GM10266 (cell line): ENCODE results near the gene GALNT17.

Experiments used
- DNase-seq: peaks from one replicate; pipeline ENCODE4 v3.0.0; 2012; ENCODE audit errors: extremely low spot score
- TF ChIP-seq, protein P1 (sequence below): IDR thresholded peaks from 2 replicates; pipeline ENCODE4 v1.5.1; 2012; ENCODE audit warnings: mild to moderate bottlenecking, low read depth; ENCODE audit not compliant: control insufficient read depth, insufficient read depth; ENCODE audit errors: missing control alignments

Gene GALNT17

GRCh38 chr7:71229699-71230098 lies 97.8 kb downstream of the GALNT17 start:
- TF ChIP-seq, protein P1, sequence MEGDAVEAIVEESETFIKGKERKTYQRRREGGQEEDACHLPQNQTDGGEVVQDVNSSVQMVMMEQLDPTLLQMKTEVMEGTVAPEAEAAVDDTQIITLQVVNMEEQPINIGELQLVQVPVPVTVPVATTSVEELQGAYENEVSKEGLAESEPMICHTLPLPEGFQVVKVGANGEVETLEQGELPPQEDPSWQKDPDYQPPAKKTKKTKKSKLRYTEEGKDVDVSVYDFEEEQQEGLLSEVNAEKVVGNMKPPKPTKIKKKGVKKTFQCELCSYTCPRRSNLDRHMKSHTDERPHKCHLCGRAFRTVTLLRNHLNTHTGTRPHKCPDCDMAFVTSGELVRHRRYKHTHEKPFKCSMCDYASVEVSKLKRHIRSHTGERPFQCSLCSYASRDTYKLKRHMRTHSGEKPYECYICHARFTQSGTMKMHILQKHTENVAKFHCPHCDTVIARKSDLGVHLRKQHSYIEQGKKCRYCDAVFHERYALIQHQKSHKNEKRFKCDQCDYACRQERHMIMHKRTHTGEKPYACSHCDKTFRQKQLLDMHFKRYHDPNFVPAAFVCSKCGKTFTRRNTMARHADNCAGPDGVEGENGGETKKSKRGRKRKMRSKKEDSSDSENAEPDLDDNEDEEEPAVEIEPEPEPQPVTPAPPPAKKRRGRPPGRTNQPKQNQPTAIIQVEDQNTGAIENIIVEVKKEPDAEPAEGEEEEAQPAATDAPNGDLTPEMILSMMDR = no peak

GRCh38 chr7:71235253-71235652 lies 103.3 kb downstream of the GALNT17 start:
- TF ChIP-seq, protein P1 = no peak
- DNase-seq = no peak

More at GRCh38 chr7:71229699-71230098, 97.8 kb downstream of the GALNT17 start:
- no peak for DNase-seq

DNA sequence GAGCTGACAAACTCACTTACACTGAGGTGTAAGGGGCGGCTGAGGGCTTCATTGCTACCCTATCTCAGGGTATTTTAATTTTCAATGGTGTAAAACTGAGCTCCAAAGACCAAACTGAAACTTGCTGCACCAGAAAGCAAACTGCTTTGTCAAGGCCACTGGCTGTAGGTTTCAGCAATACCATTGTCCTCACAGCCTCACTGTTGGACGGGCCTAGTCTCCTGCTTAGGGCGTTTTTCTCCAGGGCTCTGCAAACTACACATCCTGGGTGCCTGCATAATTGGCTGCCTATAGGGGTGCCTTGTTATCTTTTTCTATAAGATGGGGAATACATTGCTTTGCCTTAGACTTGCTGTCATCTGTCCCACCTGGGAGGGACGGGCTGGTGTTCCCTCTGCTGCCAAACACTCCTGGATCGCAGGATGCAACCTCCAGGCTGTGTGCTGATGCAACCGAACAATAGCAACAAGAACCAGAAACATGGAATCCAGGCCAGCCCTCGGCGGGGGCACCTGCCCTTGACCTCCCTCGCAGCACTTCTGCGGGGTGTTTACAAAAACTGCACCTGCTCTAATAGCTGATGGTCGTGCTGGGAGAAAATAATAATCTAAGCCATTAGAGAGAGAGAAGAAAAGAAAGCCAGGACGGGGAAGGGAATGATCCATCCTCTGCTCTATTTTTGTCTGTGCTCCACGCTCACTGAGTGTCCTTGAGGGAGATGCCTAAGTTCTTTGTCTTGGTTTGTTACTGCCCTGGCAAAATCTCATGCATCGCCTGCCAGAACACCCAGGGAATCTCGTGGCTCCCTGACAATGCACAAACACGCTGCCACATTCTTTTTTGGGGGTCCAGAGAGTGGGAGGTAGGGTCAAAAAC lies 104.5 kb downstream of the GALNT17 start:
- DNase-seq = no peak
- TF ChIP-seq, protein P1 = no peak

- TF ChIP-seq, protein P1 = no peak
- DNase-seq = no peak
Observed at GRCh38 chr7:71237945-71238344, 106.0 kb downstream of the GALNT17 start.

GRCh38 chr7:71238581-71239295 lies 106.8 kb downstream of the GALNT17 start:
- TF ChIP-seq, protein P1 = no peak
- DNase-seq = no peak

DNA sequence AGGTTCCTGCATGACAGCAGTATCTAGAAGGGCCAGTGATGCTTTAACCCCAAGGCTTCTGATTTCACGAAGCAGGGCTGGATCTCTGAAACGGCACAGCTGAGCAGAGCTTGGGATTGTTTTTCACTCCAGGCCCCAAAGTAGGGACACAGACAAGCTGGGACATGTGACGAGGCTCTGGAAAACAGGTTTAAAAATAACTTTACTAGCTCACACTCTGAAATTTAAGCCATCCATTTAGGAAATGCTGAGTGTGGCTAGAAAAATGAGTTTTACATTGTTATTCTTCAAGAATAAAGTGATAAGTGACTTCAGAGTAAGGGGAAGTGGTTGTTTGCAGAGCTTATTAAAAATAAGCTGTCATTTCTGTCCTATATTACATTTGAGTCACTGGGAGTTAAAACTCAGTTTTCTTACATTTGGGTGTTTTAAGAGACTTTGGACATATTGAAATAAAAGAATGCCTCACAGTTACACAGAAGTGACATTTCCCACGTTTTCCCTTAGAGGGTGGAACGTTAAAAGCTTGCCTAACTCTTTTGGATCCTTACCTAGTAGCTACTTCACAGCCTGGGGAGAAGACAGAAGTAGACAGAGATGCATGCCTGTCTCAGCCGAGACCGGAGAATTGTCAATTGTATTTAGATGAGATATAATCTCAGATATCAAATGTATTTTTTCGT lies 107.8 kb downstream of the GALNT17 start:
- TF ChIP-seq, protein P1 = no peak
- no peak for DNase-seq
